Measurements from ENCODE around the gene MAP7. TPM values are rescaled to one million over a fixed set of nuclear protein-coding genes. Genes with fewer than 3 reads are reported as not detected.
"Not testable (repeated sequence)": the region's sequence is repeated elsewhere in the genome, so short reads cannot be mapped to it uniquely, and the experiment has no call there.

Gene MAP7
- total RNA-seq = 12.6 TPM

DNA sequence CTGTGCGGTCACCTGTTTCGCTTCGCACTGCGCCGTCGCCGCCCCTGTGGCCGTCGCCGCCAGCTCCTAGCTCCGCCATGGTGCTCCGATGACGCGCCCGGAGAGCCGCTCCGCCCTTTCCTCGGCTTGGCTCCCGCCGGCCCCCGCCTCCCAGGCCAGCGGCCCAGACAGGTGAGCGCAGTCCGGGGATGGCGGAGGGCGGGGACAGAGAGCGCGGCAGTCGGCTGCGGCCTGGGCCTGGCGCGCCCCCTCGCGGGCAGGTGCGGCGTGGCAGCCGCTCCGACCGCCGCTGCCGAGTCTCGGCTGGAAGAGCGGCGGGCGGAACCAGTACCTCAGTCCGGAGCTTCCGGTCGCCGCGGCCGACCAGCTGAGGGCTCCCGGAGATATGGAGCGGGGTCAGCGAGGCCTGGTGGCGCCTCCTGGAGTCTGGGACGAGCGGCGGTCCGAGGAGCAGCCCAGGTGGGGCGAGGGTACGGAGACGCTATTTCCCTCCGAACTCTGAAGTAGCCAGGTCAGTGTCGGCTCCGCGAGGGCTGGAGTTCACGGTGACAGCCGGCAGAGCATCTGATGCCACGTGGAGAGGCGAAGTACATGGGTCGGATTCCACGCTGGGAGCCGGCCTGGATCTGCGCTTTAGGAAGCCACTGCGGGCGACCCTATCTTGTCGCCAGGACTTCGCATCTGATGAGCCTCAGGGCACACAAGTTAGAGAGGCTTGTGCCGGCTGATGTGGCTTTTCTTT, at the start of gene MAP7:
Gene MAP7, minus strand, starts transcription at position 93 of the 742 bp plus-strand sequence. Its CDS starts 14 bp downstream, at position 79.
- DNase-seq = no peak

DNA sequence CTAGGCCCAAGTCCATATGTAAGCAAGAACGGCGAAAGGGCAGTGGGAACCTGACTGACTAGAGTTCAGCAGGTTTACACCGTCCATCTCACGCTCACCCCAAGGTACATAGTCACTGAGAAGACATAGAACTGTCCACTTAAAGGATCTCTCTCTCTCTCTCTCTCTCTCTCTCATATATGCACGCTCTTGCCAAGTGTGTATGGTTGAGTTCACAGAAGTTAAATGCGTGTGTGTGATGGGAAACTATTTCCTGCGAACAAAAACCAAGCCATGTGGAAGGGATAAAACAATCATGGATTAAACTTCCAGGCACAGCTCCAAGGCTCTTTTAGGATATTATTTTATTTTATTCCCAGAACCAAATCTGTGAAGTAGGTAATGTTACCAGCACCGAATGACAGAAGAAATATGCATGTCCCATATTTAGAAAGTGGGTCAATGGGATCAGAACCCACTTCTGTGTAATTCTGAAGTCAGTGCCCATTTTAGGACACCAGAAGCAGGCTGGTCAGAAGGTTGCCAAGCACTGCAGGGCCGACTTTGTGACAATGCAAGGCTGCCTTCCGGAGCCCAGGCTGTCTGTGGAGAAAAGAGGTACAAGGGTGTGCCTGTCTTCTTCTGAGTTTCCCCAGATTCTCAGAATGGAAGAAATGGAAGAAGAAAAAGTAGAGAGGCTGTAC, 49.2 kb upstream of the MAP7 start:
- DNase-seq = peak; percentile 90

DNA sequence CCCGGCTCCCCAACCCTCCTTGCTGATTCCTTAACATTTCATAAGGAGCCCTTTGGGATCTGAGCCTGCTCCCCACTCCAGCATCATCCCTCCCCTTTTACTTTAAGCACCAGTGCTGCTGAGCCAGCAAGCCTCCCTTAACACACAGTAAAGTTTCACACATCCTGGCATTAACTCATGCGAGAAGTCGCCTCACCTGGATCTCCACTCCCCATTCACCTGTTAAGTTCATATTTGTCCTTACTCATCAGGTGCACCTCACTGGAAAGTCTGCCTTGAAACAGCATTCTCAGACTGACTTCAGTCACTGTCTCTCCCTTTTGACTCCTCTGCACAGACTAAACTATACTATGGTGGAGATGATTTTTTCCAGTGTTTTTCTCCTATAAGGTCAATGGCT, 47.8 kb upstream of the MAP7 start:
- no peak for DNase-seq

DNA sequence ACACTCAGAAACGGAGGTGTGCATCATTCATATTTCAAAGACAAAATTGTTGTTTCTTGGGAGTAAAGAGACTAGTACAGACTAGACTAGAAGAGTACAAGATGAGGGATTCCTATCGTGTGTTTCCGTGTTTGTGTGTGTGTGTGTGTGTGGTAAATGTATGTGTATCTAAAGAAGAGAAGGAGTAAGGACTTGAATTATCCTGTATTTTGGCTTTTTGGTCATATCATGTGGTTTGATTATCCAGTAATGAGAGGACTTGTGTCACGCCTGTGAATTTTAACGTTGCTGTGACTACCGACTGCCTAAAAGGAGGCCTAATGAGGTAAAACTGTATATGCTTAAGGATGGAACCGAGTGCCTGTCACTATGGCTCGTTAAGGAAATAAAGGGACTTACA, 44.4 kb upstream of the MAP7 start:
- DNase-seq = no peak

DNA sequence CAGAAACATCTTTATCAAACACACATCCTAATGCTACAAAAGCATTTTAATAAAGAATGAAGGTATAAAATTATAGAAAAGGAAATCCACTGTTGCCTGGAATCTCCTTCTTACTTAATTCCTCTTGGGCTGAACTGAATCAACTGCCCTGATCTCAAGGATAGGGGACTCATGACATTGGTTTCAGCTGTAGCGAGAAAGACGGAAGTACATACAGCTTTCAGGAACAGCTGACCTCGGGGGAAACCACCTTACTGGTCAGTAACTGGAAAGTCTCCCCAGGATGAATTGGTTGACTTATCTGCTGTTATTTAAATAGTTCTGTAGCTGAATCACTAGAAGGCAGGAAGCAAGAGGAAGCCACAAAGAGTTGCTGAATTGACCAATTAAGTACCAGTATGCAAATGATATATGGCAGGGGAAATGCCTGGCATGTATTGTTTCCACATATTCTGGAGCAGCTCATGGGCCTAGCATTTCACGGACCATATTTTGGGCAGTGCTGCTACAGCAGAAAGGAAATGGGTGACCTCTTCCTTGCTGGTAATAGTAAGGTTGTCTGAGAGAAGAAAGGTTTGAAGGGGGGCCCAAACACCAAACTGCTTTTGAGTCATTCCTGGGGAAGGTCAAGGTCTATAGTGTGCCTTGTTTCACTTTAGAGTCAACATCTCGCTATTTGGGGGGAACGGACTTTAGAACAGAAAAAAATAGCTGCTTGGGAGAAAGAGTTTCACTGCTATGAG, 43.7 kb upstream of the MAP7 start:
- DNase-seq = peak; percentile 5

DNA sequence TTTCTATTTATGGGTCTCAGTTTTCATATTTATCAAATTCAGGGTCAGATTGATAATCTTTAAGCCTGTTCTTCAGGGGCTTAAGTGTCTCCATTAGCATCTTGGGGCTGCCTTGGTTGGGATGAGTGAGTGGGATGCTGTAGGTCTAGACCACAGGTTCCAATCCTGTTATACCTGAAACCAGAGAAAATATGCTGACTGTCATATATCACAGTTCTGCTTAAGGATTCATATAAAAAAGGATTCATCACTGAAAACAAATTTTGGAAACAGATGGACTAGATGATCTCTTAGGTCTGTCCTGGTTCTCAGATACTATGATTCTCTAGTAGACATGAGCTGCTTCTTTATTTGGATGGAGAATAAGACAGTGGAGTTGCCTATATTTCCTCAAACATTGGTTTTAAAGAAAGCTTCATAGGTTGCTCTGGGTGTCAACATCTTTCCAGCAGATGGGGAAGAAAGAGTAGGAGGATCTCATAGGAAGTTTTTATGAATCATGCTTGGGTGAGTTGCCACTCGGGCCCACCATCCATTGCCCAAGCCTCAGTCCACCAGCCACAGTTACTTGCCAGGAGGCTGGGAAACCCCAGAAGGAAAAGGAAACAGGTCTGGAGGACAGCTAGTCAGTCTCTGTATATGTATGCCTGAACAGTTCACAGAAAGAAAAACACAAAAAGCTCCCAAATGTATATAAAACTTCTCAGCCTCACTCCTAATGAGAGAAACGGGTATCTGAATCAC, 42.9 kb upstream of the MAP7 start:
- DNase-seq = no peak

DNA sequence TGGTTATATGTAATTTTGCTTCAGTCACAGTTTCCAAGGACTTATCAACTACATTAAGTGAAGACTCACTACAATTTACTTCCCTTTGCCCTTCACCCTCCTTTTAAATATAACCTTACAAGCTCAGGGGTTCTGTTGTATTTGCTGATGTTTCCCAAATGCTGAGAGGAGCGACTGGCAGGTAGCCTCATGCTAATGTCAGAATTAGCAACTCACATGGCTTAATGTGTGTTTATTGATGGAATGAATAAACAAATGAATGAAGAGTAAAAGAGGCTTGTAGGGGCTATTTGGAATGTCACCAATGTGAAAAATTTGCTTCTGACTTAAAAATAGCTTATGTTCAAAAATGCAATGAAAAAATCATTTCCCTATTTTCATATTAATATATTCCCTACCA, 41.4 kb upstream of the MAP7 start:
- no peak for DNase-seq

DNA sequence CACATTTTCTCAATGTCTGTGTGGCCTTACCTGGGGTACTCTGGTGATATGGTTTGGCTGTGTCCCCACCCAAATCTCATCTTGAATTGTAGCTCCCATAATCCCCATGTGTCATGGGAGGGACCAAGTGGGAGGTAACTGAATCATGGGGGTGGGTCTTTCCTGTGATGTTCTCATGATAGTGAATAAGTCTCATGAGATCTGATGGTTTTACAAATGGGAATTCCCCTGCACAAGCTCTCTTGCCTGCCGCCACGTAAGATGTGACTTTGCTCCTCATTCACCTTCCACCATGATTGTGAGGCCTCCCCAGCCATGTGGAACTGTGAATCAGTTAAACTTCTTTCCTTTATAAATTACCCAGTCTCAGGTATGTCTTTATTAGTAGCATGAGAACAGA, 40.6 kb upstream of the MAP7 start:
- DNase-seq = not testable (repeated sequence)

DNA sequence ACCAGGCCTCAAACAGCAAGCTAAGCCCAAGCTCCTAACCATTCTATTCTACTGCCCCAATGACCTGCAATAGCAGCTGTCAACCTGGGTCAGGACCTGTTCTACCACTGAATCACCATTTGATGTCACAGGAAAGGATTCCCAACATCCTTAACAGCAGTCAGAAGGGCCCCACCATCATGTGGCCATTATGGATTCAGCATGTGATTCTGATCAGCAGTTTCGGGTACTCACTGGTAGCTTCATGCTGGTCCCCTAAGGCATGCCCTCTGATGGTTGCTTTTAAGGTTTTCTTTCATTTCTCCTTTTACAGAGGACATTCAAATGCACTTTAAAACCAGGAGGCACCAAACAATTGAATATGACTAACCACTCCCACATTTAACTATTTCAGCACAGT, 37.3 kb upstream of the MAP7 start:
- DNase-seq = no peak

DNA sequence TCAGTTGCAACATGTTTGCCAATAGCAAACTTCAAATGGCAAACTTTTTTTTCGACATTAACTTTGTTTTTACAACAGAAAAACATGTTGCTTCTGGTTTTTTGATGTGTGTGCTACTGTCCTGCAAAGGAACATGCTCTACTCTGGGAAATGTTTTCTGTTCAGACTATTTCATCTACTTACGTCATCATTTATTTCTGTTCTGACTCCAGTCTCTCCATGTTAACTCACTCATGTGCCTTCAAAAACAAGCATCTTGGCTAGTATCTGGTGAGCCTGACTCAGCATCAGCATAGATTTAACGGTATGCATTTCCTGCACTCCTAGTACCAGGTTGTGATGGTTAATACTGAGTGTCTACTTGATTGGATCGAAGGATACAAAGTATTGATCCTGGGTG, 36.1 kb upstream of the MAP7 start:
- DNase-seq = no peak

DNA sequence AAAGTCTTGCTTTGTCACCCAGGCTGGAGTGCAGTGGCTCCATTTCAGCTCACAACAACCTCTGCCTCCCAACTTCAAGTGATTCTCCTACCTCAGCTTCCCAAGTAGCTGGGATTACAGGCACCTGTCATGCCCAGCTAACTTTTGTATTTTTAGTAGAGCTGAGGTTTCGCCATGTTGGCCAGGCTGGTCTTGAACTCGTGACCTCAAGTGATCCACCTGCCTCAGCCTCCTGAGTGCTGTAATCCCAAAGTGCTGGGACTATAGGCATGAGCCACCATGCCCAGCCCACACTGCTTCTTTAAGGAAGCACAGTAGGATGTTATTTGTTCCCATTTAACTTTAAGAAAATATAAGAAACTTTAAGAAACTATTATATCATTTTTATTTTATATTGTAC, 35.3 kb upstream of the MAP7 start:
- not testable (repeated sequence) for DNase-seq

DNA sequence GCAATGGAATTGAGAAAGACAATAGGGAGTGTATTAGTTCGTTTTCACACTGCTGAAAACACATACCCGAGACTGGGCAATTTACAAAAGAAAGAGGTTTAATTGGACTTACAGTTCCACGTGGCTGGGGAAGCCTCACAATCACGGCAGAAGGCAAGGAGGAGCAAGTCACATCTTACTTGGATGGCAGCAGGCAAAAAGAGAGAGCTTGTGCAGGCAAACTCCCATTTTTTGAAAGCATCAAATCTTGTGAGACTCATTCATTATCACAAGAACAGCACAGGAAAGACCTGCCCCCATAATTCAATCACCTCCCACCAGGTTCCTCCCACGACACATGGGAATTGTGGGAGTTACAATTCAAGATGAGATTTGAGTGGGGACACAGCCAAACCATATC, 34.1 kb upstream of the MAP7 start:
- not testable (repeated sequence) for DNase-seq

DNA sequence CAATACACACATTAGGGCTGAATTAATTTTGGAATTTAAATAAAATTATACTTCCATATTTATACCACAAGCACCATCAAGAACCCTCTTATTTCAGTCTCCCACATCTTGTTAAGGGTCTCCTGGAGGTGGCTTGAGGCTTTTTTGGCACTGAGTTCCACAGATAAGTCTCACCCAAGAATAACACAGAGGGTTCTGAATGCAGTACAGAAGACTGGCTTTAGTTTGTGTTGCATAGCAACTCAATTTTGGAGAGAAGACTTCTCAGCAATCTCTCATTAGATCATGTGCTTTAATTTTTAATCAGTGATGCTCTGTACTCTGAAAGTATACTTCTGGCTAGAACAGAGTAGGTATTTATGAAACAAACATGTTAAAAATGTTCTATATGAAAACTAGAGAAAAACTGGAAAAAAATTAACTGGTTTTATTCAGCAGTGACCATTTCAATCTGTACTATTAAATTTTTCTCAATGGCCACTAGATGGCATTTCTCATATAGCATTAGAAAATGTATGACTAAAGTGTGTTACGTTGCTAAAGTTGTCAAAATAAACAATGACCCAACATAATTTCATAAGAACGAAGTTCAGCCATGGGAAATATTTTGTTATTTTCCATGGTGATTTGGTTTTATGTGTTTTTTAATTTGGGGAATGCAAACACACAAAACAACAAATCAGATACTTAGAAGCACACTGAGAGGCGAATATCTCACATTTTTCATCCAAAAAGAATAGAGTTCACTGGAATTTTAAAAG, 32.7 kb upstream of the MAP7 start:
- peak; percentile 49 for DNase-seq

DNA sequence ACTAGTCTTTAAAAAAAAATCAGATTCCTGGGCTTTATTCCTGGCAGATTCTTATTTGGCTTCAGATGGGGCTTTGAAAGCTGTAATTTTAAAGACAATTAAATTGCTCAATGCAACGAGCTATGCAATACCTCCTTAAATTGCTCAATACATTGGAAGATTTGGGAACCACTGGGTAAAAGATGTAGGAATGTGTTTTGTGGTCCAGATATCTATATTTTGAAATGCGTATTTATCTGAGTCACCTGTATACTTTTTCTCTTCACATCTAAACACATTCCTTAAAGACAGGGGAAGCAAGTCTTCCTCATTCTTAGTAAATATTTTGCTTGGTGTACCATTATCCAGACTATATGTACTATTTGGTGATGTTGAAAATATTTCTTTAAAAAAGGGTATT, 29.6 kb upstream of the MAP7 start:
- no peak for DNase-seq

DNA sequence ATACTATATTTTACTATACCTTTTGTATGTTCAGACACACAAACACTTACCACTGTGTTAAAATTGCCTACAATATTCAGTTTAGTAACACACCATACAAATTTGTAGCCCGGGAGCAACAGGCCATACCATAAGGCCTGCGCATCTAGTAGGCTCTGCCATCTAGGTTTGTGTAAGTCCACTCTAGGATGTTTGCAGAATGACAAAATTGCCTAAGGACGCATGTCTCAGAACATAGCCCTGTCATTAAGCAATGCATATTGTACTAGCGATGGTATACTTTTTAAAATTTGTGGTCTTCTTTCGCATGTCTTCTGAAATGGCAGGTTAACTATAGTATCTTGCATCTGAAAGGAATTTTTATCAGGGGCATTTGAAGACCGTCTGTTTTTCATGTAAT, 26.6 kb upstream of the MAP7 start:
- DNase-seq = no peak

DNA sequence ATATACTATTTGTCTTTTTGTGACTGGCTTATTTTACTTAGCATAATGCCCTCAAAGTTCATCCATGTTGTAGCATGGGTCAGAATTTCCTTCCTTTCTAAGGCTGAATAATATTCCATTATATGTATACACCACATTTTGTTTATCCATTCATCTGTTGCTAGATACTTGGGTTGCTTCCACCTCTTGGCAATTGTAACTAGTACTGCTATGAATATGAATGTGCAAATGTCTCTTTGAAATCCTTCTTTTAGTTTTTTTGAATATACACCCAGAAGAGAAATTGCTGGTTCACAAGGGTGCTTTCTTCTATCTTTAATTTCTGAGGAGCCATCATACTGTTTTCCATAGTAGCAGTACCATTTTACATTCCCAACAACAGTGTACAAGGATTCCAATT, 21.3 kb upstream of the MAP7 start:
- DNase-seq = no peak

DNA sequence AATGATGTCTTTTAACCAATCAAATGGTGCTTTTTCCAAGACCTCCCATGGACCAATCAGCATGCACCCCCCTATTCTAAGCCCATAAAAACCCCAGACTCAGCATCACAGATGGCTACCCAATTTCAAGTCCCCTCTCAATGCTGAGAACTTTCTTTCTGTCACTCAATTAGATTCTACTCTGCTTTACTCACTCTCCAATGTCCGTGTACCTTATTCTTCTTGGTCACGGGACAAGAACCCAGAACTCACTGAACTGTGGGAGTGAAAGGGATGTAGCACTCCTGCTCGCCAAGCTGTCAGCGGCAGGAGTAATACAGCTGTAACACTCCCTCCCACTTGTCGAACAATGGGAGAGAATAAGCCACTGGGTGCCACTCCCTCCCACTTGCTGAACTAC, 20.8 kb upstream of the MAP7 start:
- no peak for DNase-seq

DNA sequence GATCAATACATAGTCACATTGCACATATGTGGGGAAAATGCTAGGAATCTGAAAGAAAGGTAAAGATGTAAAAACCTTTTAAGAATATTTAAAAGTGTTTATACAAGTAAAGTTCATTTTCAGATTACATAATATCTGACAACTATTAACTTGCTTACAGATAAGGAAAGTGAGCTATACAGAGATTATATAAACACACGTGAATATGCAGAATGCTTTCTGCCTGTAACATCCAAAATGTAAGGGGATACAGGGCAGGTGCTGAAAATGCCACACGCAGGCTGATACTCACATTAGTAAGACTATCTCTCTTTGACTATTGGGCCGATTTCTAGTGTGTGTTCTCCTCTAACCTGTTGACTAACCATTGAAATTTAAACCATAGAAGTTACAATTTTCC, 17.9 kb upstream of the MAP7 start:
- no peak for DNase-seq

DNA sequence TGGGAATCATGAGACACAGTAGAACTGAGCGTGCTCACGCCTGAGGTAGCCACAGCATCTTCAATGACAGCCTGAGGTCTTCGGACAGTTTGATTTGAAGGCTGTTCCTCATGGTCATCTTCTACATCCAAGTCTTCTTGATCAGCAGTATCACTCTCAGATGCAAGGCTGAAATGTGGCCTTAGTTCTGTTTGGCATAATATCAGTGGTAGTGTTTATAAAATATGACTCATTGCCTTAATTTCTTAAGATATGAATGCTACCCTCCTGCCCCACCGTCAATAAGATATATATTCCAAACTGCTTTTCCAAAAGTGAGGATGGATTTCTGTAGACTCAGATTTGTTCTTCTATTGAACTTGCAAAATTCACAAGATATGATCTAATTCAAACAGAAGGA, 17.5 kb upstream of the MAP7 start:
- no peak for DNase-seq

DNA sequence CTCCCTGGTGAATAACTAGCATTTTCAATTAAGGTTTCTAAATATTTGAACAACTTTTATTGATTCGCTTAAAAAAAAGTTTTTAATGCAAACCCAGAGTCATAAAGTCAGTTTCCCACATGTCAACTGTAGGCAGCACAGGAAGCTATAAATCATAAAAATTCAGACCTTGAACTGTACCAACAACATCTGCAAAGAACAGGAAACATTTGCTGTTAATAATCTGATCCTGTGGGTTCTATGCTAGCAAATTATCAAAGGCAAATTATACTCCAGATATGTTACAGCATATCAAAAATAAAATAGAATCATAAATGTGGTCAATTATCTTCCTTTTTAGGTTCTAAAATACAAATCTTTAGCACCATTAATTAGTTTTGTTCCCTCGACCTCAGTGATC, 16.6 kb upstream of the MAP7 start:
- peak; percentile 7 for DNase-seq

DNA sequence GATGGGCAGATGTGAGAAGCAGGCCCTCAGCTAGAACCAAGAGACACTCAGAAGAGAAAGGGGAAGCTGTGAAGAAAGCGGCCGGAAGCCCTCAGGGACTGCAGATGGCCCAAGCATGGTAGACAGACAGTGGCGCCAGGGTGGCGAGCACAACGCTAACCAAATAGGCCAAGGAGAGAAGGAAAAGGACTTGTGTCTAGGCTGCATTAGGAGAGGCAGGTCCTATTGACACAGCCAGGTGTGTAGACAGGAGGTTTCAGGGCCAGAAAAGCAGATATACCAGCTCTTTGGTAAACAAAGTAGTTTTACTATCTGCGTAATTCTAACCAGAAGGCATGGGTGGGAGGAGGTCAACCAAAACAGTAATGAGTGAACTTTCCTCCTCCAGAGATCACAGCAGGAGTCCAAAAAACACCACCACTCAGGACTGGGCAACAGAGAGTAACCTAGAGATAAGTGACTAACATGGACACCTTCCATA, 15.8 kb upstream of the MAP7 start:
- DNase-seq = no peak

DNA sequence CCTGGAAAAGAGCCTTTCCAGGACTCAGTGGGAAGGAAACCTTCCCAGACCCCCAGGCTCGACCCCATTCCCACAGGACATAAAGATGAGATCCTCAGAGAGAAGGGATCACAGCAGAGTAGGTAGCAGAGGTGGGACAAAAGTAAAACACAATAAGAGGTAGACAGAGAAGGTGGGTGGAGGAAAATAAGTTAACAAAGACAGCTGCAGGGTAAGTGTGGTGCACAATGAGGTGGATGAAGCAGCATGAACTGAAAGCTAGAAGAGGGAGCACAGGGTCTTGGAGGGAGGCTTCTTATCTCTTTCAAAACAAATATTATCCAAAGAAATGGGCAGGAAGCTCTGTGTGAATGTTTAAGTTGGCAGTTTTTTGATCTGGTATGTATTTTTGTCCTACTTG, 14.0 kb upstream of the MAP7 start:
- no peak for DNase-seq

All from skin of body (tissue), 2 donors.